Measurements from ENCODE around the gene INAFM2.

Gene INAFM2

DNA sequence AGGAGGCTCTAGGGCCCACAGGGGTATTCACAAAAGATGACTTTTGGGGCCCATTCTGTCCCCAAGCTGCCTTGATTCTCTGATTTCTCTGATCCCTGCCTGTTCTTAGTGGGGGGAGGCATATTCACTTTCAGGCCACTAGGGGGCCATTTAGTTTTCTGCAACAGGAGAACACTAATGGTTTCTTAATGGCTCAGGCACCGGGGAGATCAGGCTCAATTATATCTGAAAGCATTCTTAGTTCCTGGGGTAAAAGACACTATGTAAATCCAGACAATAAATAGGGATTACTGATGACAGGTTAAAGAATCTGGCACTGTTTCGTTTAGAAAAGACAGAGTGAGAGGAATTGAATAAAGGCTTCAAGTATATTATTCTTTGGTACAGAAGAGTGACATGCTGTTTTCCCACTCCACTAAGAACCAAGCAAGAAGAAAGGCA, 2.5 kb upstream of the INAFM2 start:
- no peaks in the 10 kb centered on the region for H3K36me3 ChIP-seq (ENCODE audit: control insufficient read depth, insufficient read depth, low read length)
- TF ChIP-seq, protein P1, sequence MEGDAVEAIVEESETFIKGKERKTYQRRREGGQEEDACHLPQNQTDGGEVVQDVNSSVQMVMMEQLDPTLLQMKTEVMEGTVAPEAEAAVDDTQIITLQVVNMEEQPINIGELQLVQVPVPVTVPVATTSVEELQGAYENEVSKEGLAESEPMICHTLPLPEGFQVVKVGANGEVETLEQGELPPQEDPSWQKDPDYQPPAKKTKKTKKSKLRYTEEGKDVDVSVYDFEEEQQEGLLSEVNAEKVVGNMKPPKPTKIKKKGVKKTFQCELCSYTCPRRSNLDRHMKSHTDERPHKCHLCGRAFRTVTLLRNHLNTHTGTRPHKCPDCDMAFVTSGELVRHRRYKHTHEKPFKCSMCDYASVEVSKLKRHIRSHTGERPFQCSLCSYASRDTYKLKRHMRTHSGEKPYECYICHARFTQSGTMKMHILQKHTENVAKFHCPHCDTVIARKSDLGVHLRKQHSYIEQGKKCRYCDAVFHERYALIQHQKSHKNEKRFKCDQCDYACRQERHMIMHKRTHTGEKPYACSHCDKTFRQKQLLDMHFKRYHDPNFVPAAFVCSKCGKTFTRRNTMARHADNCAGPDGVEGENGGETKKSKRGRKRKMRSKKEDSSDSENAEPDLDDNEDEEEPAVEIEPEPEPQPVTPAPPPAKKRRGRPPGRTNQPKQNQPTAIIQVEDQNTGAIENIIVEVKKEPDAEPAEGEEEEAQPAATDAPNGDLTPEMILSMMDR (IDR thresholded peaks at IDR 0.05; ENCODE audit: insufficient read depth, low read length, poor library complexity, severe bottlenecking), result peak; percentile 93
- DNase-seq (ENCODE audit: extremely low read depth, insufficient read length), result no peak
- H3K4me3 ChIP-seq (replicated peaks; ENCODE audit: low read depth, low read length), result no peak overlapping the region
- no peaks in the 10 kb centered on the region for H3K27me3 ChIP-seq (replicated peaks; ENCODE audit: control insufficient read depth, insufficient read depth, low read length)

GRCh38 chr15:40322531-40323238, 807 bp upstream of the INAFM2 start:
- H3K36me3 ChIP-seq (ENCODE audit: control insufficient read depth, insufficient read depth, low read length), result no peaks in the 10 kb centered on the region
- H3K27me3 ChIP-seq (replicated peaks; ENCODE audit: control insufficient read depth, insufficient read depth, low read length), result no peaks in the 10 kb centered on the region
- TF ChIP-seq, protein P1 (IDR thresholded peaks at IDR 0.05; ENCODE audit: insufficient read depth, low read length, poor library complexity, severe bottlenecking), result no peak
- no peak for DNase-seq (ENCODE audit: extremely low read depth, insufficient read length)
- H3K4me3 ChIP-seq (replicated peaks; ENCODE audit: low read depth, low read length), result peak overlapping the region; percentile 44

- DNase-seq (ENCODE audit: extremely low read depth, insufficient read length), result no peak
- no peaks in the 10 kb centered on the region for H3K27me3 ChIP-seq (replicated peaks; ENCODE audit: control insufficient read depth, insufficient read depth, low read length)
- H3K4me3 ChIP-seq (replicated peaks; ENCODE audit: low read depth, low read length), result peak overlapping the region; percentile 68
- no peaks in the 10 kb centered on the region for H3K36me3 ChIP-seq (ENCODE audit: control insufficient read depth, insufficient read depth, low read length)
- TF ChIP-seq, protein P1 (IDR thresholded peaks at IDR 0.05; ENCODE audit: insufficient read depth, low read length, poor library complexity, severe bottlenecking), result no peak
Observed at GRCh38 chr15:40323953-40324937, 753 bp downstream of the INAFM2 start.

DNA sequence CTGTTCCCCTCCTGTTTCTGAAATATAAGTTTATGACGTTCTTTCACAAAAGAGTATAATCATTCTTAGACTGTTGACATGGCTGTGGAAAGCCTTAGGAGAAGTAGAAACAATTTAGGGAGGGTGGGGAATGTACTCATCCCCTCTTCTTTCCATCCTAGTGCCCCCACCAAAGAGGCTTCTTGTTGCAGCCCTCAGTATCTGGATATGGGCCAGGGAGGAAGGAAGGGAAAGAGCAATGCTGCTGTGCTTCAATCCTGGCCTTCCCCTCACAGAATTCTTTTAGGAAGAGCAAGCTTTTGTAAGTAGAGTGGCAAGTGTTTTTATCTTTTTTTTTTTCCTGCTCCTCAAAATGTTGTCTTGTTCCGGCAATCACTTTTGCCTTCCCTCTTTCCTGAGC, 1.7 kb downstream of the INAFM2 start:
- no peak for DNase-seq (ENCODE audit: extremely low read depth, insufficient read length)
- Histone ChIP-seq H3K36me3 (ENCODE audit: control insufficient read depth, insufficient read depth, low read length) (no peaks in the 10 kb centered on the region), H3K27me3 (replicated peaks; ENCODE audit: control insufficient read depth, insufficient read depth, low read length) (no peaks in the 10 kb centered on the region), H3K4me3 (replicated peaks; ENCODE audit: low read depth, low read length) (no peak overlapping the region)
- TF ChIP-seq, protein P1 (IDR thresholded peaks at IDR 0.05; ENCODE audit: insufficient read depth, low read length, poor library complexity, severe bottlenecking), result no peak

DNA sequence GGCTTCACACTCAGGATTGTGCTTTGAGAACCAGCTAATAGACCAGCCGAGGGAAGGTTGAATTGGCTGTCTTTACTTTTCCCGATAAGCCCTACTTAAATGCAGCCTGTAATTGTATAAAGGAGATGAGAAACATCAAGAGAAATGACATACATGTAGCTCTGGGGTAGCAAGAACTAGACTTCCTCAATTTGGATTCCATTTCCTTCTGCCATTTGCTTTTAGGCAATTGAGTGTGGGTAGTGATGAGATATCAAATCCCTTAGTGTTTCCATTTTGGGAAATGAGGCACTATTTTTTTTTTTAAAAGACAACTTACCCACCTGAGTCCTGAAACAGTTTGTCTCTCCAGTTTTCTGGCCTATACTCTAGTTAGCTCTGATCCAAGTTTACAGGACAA, 2.2 kb downstream of the INAFM2 start:
- TF ChIP-seq, protein P1 (IDR thresholded peaks at IDR 0.05; ENCODE audit: insufficient read depth, low read length, poor library complexity, severe bottlenecking), result no peak
- no peak for DNase-seq (ENCODE audit: extremely low read depth, insufficient read length)
- Histone ChIP-seq H3K27me3 (replicated peaks; ENCODE audit: control insufficient read depth, insufficient read depth, low read length) (no peaks in the 10 kb centered on the region), H3K4me3 (replicated peaks; ENCODE audit: low read depth, low read length) (no peak overlapping the region), H3K36me3 (ENCODE audit: control insufficient read depth, insufficient read depth, low read length) (no peaks in the 10 kb centered on the region)
